Effector memory CD8-positive, alpha-beta T cell (primary cell): ENCODE measurements around the gene TNK1.
A peak's percentile ranks its signal among the peaks of the same experiment; 100 is the strongest.

ENCODE experiments used
- ATAC-seq: fragments of 150-1000 bp; cut with Tn5 transposase; replicated peaks from 2 replicates; pipeline ENCODE4 v1.10.0; 2021; ENCODE audit warnings: mild to moderate bottlenecking, moderate library complexity
- DNase-seq, 3 experiments: peaks; one replicate each; pipeline ENCODE4 v3.0.0; 2021
- H3K27ac Mint-ChIP-seq, 2 donors: one replicate each; pipeline ENCODE4 v1.8.0; 2022; ENCODE audit warnings: mild to moderate bottlenecking in 2 of 2, mixed read lengths in 2 of 2, moderate library complexity in 2 of 2
- H3K27me3 Mint-ChIP-seq, 2 donors: one replicate each; pipeline ENCODE4 v1.8.0; 2022; ENCODE audit warnings: mixed read lengths in 2 of 2
- H3K36me3 Mint-ChIP-seq: one replicate; pipeline ENCODE4 v1.8.0; 2022; ENCODE audit warnings: mild to moderate bottlenecking, moderate library complexity, mixed read lengths; ENCODE audit not compliant: insufficient read depth
- H3K4me1 Mint-ChIP-seq, 2 donors: one replicate each; pipeline ENCODE4 v1.8.0; 2022; ENCODE audit warnings: low read depth in 2 of 2, mixed read lengths in 2 of 2
- H3K4me3 Mint-ChIP-seq, 2 donors: one replicate each; pipeline ENCODE4 v1.8.0; 2022; ENCODE audit warnings: mild to moderate bottlenecking in 2 of 2, mixed read lengths in 2 of 2, moderate library complexity in 2 of 2
- H3K9me3 Mint-ChIP-seq, 2 donors: one replicate each; pipeline ENCODE4 v1.8.0; 2022; ENCODE audit warnings: mixed read lengths in 2 of 2

Gene TNK1

GRCh38 chr17:7384489-7385081, 3.7 kb downstream of the TNK1 start:
- ATAC-seq: no peak
- peaks cover 17% of the 10 kb centered on the region for H3K36me3 Mint-ChIP-seq
- DNase-seq: no peak
- H3K4me1 Mint-ChIP-seq: peaks cover 5 to 9% of the 10 kb centered on the region in 2 donors
- no peaks in the 10 kb centered on the region for H3K9me3 Mint-ChIP-seq
- peak overlapping the region; percentile 70 to 72 for H3K27ac Mint-ChIP-seq
- peaks cover 18 to 33% of the 10 kb centered on the region in 2 donors for H3K27me3 Mint-ChIP-seq
- H3K4me3 Mint-ChIP-seq: peak overlapping the region; percentile 65 to 71

DNA sequence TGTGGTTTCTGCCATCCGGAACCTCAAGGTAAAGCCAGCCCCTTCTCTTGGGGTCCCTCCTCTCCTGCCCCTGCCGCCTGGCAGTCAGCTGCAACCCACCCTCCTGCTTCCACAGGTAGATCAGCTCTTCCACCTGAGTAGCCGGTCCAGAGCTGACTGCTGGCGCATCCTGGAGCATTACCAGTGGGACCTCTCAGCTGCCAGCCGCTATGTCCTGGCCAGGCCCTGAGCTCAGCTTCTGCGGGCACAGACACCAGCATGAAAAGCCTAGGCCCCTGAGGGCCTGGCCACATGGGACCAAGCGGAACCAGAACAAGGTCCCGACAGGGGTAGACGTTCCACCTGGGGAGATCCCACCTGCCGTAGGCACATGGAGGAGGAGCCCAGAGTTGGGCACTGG, 8.0 kb downstream of the TNK1 start:
- Mint-ChIP-seq H3K27ac (no peak overlapping the region), H3K27me3 (no peaks in the 10 kb centered on the region), H3K4me3 (no peak overlapping the region), H3K9me3 (no peaks in the 10 kb centered on the region), H3K4me1 (peaks cover 20 to 23% of the 10 kb centered on the region in 2 donors), H3K36me3 (peaks cover 27% of the 10 kb centered on the region)
- ATAC-seq (no peak), DNase-seq (no peak)

DNA sequence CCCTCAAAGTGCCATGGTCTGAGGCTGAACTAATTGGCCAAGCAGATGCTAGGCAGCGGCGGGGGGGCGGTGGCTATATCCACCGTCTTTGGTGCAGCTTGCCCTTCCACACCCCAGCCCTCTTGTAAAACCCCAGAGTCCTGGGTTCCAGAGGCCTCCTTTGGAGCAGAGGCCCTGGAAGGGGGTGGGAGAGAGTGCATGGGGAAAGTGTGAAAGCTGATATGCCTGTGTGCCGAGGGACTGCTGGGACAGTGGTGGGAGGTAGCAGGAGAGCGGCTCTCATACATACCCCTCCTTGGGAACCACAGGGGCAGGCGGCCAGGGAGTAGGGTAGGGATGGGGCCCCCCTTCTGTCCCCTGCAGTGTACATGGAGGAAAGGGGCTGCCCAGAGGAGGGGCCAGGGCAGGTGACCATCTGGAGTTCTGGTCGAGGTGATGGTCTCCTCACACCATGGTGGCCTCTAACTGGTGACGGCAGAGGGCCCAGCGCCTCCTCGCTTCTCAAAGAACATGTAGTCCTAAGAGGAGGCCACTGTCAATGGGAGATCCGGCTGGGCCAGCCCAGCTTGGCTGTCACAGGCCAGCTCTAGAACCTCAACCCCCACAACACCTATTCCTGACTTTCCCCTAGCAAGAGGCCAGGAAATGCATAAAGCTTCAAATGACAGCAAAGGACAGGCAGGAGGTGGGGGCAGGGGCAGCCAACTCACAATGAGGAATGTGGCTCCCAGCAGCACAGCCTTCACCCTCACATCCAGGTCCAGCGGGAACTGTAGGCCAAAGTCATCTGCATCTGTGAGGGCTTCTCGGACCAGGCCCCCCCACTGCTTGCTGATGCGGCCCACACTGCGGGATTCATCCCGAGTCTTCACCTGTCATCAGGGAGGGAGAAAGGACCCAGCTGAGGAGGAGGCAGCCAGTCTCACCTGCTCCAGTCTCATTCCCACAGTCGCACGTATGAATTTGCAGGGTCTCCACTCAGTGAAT, 9.3 kb downstream of the TNK1 start:
- Mint-ChIP-seq H3K27me3 (no peaks in the 10 kb centered on the region), H3K4me1 (peaks cover 22 to 24% of the 10 kb centered on the region in 2 donors), H3K4me3 (no peak overlapping the region), H3K9me3 (no peaks in the 10 kb centered on the region), H3K27ac (peak overlapping the region; percentile 39 to 71), H3K36me3 (peaks cover 29% of the 10 kb centered on the region)
- DNase-seq (no peak), ATAC-seq (no peak)

DNA sequence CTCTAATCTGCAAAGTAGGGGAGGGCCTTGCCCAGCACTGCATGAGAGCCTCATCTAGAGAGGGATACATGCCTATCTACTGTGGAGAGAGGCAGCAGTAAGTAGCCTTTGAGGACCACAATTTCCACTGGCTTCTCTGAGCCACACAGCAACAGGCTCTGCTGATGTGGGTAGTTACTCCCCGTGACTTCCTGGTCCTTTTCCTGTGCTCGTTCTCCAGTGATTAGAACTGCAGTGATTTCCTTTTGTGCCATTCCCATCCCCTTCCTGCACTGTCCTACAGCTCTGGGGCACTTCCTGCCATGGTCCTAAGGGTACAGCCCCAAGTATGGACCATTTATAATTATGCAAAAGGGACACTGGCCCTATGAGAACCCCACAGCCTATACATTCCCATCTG, 10.4 kb downstream of the TNK1 start:
- Mint-ChIP-seq H3K4me1 (peaks cover 22 to 24% of the 10 kb centered on the region in 2 donors), H3K4me3 (no peak overlapping the region), H3K27ac (peak overlapping the region in 1 of 2 donors; percentile 63), H3K27me3 (no peaks in the 10 kb centered on the region), H3K36me3 (peaks cover 29% of the 10 kb centered on the region), H3K9me3 (no peaks in the 10 kb centered on the region)
- DNase-seq (no peak), ATAC-seq (no peak)

GRCh38 chr17:7392696-7393612, 12.1 kb downstream of the TNK1 start:
- H3K27ac Mint-ChIP-seq: peak overlapping the region; percentile 95 to 96
- no peaks in the 10 kb centered on the region for H3K9me3 Mint-ChIP-seq
- no peak for ATAC-seq
- no peaks in the 10 kb centered on the region for H3K27me3 Mint-ChIP-seq
- H3K36me3 Mint-ChIP-seq: peaks cover 24% of the 10 kb centered on the region
- peaks cover 20 to 24% of the 10 kb centered on the region in 2 donors for H3K4me1 Mint-ChIP-seq
- no peak for DNase-seq
- peak overlapping the region; percentile 92 to 97 for H3K4me3 Mint-ChIP-seq

DNA sequence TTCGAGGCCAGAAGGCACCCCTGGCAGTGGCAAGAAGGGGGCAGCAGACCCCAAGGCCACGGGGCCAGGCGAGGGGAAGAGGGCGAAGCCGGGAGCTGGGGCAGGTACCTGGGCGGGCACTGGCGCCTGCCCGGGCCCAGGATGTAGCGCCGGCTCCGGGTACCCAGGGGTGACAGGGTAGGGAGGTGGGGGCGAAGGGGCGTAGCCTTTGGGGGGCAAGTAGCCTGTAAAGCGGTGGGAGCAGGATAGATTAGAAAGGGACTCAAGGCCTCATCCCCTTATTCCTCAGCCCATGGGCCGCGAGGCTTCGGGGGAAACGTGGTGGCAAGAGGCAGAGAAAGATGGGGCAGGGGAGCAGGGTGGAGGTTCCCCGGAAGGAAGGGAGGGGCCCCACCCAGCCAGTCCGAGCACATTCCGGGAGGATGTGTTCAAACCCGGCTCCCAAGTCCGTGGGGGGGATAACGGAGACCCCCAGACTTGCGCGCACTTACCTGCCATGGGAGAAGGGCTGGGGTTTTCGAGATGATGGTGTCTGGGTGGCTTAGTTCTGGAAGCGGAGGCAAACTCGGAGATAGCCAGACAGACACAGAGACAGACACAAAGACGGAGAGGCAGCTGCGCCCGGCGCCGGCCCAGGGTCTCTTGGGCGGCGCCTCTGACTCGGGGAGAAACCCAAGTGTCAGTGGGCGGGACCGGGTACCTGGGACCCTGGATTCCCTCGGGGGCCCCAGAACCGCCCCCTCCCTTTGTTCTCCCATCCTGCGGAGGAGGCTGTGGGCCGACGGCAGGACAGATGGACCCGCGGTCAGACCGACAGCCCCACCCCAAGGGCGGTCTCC, 12.9 kb downstream of the TNK1 start:
- Mint-ChIP-seq H3K4me1 (peaks cover 20 to 24% of the 10 kb centered on the region in 2 donors), H3K9me3 (no peaks in the 10 kb centered on the region), H3K27me3 (no peaks in the 10 kb centered on the region), H3K27ac (peak overlapping the region; percentile 95 to 96), H3K4me3 (peak overlapping the region; percentile 92 to 97), H3K36me3 (peaks cover 24% of the 10 kb centered on the region)
- peak in 2 of 3 experiments; percentile 69 to 70 for DNase-seq
- ATAC-seq: peak; percentile 72

DNA sequence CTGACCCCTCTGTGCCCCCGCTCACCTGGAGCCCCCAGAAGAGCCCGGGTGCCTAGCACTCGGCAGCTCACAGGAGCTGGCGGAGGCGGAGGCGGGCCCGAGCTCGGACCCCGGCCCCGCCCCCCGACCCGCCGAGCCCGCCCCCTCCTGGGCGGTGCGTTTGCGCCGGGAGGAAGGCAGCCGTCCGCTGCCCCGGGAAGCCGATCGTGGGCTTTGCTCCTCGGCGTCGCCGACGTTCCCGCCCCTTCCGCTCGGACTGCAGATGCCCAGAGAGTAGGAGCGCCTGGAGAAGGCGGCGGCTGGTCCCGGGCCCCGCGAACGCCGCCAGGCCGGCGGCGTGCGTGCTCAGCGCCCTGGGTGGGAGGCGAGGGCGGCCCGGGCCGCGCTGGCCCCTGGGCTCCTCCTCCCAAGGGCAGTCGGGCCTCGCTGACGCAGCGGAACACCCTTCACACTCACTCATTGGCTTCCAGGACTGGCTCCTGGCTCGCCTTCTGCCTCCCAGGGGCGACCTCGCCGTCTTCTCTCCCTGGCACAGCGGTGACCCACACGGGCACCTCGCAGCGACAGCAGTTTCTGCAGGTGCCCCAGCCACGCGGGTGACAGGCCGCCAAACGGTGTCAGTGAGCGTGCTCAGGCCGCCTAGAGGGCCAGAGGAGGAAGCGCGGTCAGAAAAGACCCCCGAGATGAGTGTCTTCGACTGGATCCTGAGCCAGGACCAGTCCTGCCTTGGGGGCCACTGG, 13.7 kb downstream of the TNK1 start, which contains the start of gene PLSCR3:
TSS of gene PLSCR3 (minus strand) at position 74 of the 740 bp plus-strand sequence. CDS start 415 bp downstream, outside the sequence.
- H3K36me3 Mint-ChIP-seq: peaks cover 20% of the 10 kb centered on the region
- peak within 1 kb of the TSS; percentile 92 to 97 for H3K4me3 Mint-ChIP-seq
- no peaks in the 10 kb centered on the region for H3K27me3 Mint-ChIP-seq
- peak; percentile 78 to 82 (median 82) for DNase-seq
- H3K4me1 Mint-ChIP-seq: peaks cover 20 to 24% of the 10 kb centered on the region in 2 donors
- ATAC-seq: peak; percentile 86
- H3K27ac Mint-ChIP-seq: peak within 1 kb of the TSS; percentile 95 to 96
- H3K9me3 Mint-ChIP-seq: no peaks in the 10 kb centered on the region

DNA sequence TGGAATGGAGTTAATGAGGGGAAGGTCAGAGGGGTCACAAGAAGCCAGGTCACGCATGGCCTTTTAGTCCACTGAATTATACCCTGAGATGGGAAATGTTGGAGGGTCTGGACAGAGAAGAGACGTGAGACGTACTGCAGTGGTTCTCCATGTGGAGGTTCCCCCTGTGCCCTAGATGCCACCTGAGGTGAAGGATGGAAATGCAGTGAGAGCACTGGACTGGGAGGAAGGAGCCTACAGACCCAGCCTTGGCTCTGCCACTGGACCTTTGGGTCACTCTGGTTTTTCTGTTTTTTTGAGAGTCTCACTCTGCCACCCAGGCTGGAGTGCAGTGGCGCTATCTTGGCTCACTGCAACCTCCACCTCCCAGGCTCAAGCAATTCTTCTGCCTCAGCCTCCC, 15.3 kb downstream of the TNK1 start:
- peaks cover 15 to 21% of the 10 kb centered on the region in 2 donors for H3K4me1 Mint-ChIP-seq
- no peaks in the 10 kb centered on the region for H3K9me3 Mint-ChIP-seq
- H3K36me3 Mint-ChIP-seq: peaks cover 12% of the 10 kb centered on the region
- H3K27ac Mint-ChIP-seq: no peak overlapping the region
- DNase-seq (no peak), ATAC-seq (no peak)
- no peaks in the 10 kb centered on the region for H3K27me3 Mint-ChIP-seq
- H3K4me3 Mint-ChIP-seq: no peak overlapping the region

- Mint-ChIP-seq H3K36me3 (peaks cover 3% of the 10 kb centered on the region), H3K27me3 (no peaks in the 10 kb centered on the region), H3K9me3 (no peaks in the 10 kb centered on the region), H3K27ac (no peak overlapping the region), H3K4me1 (peaks cover 12 to 16% of the 10 kb centered on the region in 2 donors), H3K4me3 (no peak overlapping the region)
- no peak for ATAC-seq
- no peak for DNase-seq
These were observed 17.7 kb downstream of the TNK1 start for GRCh38 chr17:7398612-7399011.

- Mint-ChIP-seq H3K27ac (peak overlapping the region in 1 of 2 donors; percentile 92), H3K9me3 (no peaks in the 10 kb centered on the region), H3K36me3 (peaks cover 18% of the 10 kb centered on the region), H3K4me1 (peaks cover 10 to 13% of the 10 kb centered on the region in 2 donors), H3K4me3 (peak overlapping the region; percentile 91 to 95), H3K27me3 (no peaks in the 10 kb centered on the region)
- DNase-seq (no peak), ATAC-seq (no peak)
These were observed 22.3 kb downstream of the TNK1 start for GRCh38 chr17:7403043-7403726.

DNA sequence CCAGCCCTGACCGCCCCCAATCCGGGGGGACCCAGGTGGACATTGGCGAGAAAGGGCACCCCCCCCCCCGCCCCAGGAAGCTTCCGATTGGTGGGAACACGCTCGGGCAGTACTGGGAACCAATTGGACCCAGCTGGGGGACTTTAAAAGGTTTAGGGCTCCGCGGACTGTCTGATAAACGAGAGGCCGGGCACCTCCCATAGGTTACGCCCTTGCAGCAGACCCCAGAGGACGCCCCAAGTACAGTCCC, 22.8 kb downstream of the TNK1 start:
- DNase-seq (no peak), ATAC-seq (peak; percentile 19)
- H3K27ac Mint-ChIP-seq: peak overlapping the region in 1 of 2 donors; percentile 92
- peaks cover 18% of the 10 kb centered on the region for H3K36me3 Mint-ChIP-seq
- H3K4me3 Mint-ChIP-seq: peak overlapping the region; percentile 91 to 95
- H3K4me1 Mint-ChIP-seq: peaks cover 10 to 13% of the 10 kb centered on the region in 2 donors
- no peaks in the 10 kb centered on the region for H3K9me3 Mint-ChIP-seq
- H3K27me3 Mint-ChIP-seq: no peaks in the 10 kb centered on the region
